Endothelial cell of umbilical vein (primary cell): ENCODE data around the gene ADAMTS17. TPM values are rescaled to one million over a fixed set of nuclear protein-coding genes. Genes with fewer than 3 reads are reported as not detected.

Source experiments
- BruUV-seq: library from RNA; stranded (reverse); fragments of 400-500 nt; replicated peaks from 2 replicates; lab custom pipeline; 2021; lab: Mats Ljungman, UMichigan
- CTCF ChIA-PET: fragments of 300-600, 350-600 bp; sonication (Branson Sonifier 250); formaldehyde crosslinking; loops from one replicate; lab custom pipeline; 2021; ENCODE audit warnings: antibody characterized with exemption, inconsistent platforms; lab: Charles Lee
- POLR2A ChIA-PET: fragments of 300-600, 350-600 bp; sonication (Branson Sonifier 250); formaldehyde crosslinking; loops from one replicate; lab custom pipeline; 2021; ENCODE audit warnings: antibody characterized with exemption, inconsistent platforms; lab: Charles Lee
- DNase-seq: peaks from one replicate; pipeline ENCODE4 v3.0.0-alpha.2; 2011; ENCODE audit warnings: low read depth, low spot score
- FAIRE-seq: peaks from 2 replicates; lab custom pipeline; 2011; peaks lifted over from hg19 to GRCh38; lab: Jason Lieb, UNC
- H2AFZ ChIP-seq: 2 replicates; pipeline ENCODE4 v1.6.0; 2012; ENCODE audit warnings: low read depth, low read length, control low read depth, inconsistent platforms
- H3K27ac ChIP-seq: 2 replicates; pipeline ENCODE4 v1.5.1; 2011; ENCODE audit warnings: low read depth, mild to moderate bottlenecking, control low read depth, low read length, moderate library complexity; ENCODE audit not compliant: insufficient read depth
- H3K27me3 ChIP-seq, 2 experiments: 2 replicates each; pipeline versions ENCODE4 v1.6.0 to v1.6.1; 2011; ENCODE audit warnings: low read length in 2 of 2, mixed read lengths in 1 of 2; ENCODE audit not compliant: control insufficient read depth in 2 of 2, insufficient read depth in 2 of 2
- H3K36me3 ChIP-seq, 2 experiments: 2 replicates in 1 of 2; 3 replicates in 1 of 2; pipeline ENCODE4 v1.5.1; 2011; ENCODE audit warnings: low read length in 2 of 2, mild to moderate bottlenecking in 1 of 2, moderate library complexity in 1 of 2; ENCODE audit not compliant: control insufficient read depth in 2 of 2, insufficient read depth in 2 of 2; ENCODE audit errors: extremely low read depth in 1 of 2
- H3K4me1 ChIP-seq: 3 replicates; pipeline ENCODE4 v1.5.1; 2011; ENCODE audit warnings: mild to moderate bottlenecking, low read length; ENCODE audit not compliant: control insufficient read depth, insufficient read depth; ENCODE audit errors: extremely low read depth
- H3K4me2 ChIP-seq: 2 replicates; pipeline ENCODE4 v1.6.1; 2011; ENCODE audit warnings: low read length, control low read depth, mixed read lengths; ENCODE audit not compliant: insufficient read depth
- H3K4me3 ChIP-seq, 3 experiments: fragments of 200-600 bp in 1 of 3; sonication (generic), shearing (Covaris generic) in 1 of 3; replicated peaks in 1 of 3; 2 replicates each; pipeline ENCODE4 v1.5.1; 2011 to 2016; ENCODE audit warnings: control low read depth in 3 of 3, low read length in 3 of 3, mild to moderate bottlenecking in 2 of 3, inconsistent platforms in 1 of 3, low read depth in 1 of 3, moderate library complexity in 1 of 3; ENCODE audit not compliant: insufficient read depth in 1 of 3
- H3K79me2 ChIP-seq: 2 replicates; pipeline ENCODE4 v1.6.0; 2012; ENCODE audit warnings: low read length, inconsistent platforms; ENCODE audit not compliant: control insufficient read depth, insufficient read depth
- H3K9ac ChIP-seq: replicated peaks from 2 replicates; pipeline ENCODE3; 2011; ENCODE audit warnings: low read length, control low read depth; ENCODE audit not compliant: insufficient read depth; ENCODE audit errors: extremely low read depth
- H3K9me1 ChIP-seq: replicated peaks from 3 replicates; pipeline ENCODE4 v1.6.0; 2011; ENCODE audit warnings: mild to moderate bottlenecking, low read length; ENCODE audit not compliant: control insufficient read depth, insufficient read depth; ENCODE audit errors: extremely low read depth
- H3K9me3 ChIP-seq: replicated peaks from 2 replicates; pipeline ENCODE4 v1.5.1; 2012; ENCODE audit warnings: low read length, inconsistent platforms; ENCODE audit not compliant: control insufficient read depth, insufficient read depth
- H4K20me1 ChIP-seq: replicated peaks from 2 replicates; pipeline ENCODE3; 2011; ENCODE audit warnings: mild to moderate bottlenecking, low read length; ENCODE audit not compliant: control insufficient read depth, insufficient read depth; ENCODE audit errors: extremely low read depth
- EZH2 ChIP-seq: IDR thresholded peaks from 2 replicates; pipeline ENCODE4 v1.6.1; 2012; ENCODE audit warnings: borderline replicate concordance, low read depth, mild to moderate bottlenecking, moderate library complexity, low read length, inconsistent platforms; ENCODE audit not compliant: severe bottlenecking
- FOS ChIP-seq: IDR thresholded peaks from 2 replicates; pipeline ENCODE4 v1.6.1; 2011; ENCODE audit warnings: mild to moderate bottlenecking, low read length, moderate library complexity, borderline replicate concordance; ENCODE audit not compliant: insufficient read depth
- GATA2 ChIP-seq: IDR thresholded peaks from 2 replicates; pipeline ENCODE4 v1.7.0; 2011; ENCODE audit warnings: low read depth, mild to moderate bottlenecking, moderate library complexity, mixed read lengths, low read length; ENCODE audit not compliant: insufficient read length, insufficient read depth
- JUN ChIP-seq: IDR thresholded peaks from 2 replicates; pipeline ENCODE4 v1.6.1; 2011; ENCODE audit warnings: borderline replicate concordance, low read depth; ENCODE audit not compliant: insufficient read length, insufficient read depth
- MYC ChIP-seq: IDR thresholded peaks from one replicate; pipeline ENCODE4 v1.6.1; 2011; ENCODE audit warnings: mild to moderate bottlenecking, low read depth, low read length
- POLR2A ChIP-seq: IDR thresholded peaks from 2 replicates; pipeline ENCODE4 v1.6.1; 2012; ENCODE audit warnings: low read depth, mild to moderate bottlenecking, control low read depth, low read length
- POLR2AphosphoS5 ChIP-seq: IDR thresholded peaks from 2 replicates; pipeline ENCODE4 v1.6.1; 2012; ENCODE audit warnings: low read depth, mild to moderate bottlenecking, control low read depth, low read length, moderate library complexity; ENCODE audit not compliant: insufficient read depth
- dilution Hi-C: fragments of 300-500 bp; cut with MboI; formaldehyde crosslinking; loops from one replicate; pipeline ENCODE4 v1.15.0; 2019; ENCODE audit warnings: low sequenced_read_pairs; ENCODE audit not compliant: extremely low pct_ligation_motif_present
- intact Hi-C: fragments of 100-400 bp; cut with micrococcal nuclease; formaldehyde crosslinking; loops from one replicate; pipeline ENCODE4 v1.10.0; 2022
- polyA plus RNA-seq, 4 experiments: library from polyadenylated mRNA; depleted of rRNA in 3 of 4; stranded (reverse) in 3 of 4; unstranded in 1 of 4; fragments of >200 nt; gene quantifications; 2 replicates each; pipeline versions ENCODE4 v1.2.1 to v1.2.3, GENCODE V29; 2011 to 2012; ENCODE audit warnings: missing spikeins in 1 of 4
- total RNA-seq: library from RNA; stranded (reverse); gene quantifications from 2 replicates; pipeline ENCODE4 v1.2.3, GENCODE V29; 2021
- TF ChIP-seq, protein P1 (sequence below), 2 donors: IDR thresholded peaks; 1 replicate in 1 of 2; 2 replicates in 1 of 2; pipeline ENCODE4 v1.5.1; 2011; ENCODE audit warnings: low read length in 2 of 2, mild to moderate bottlenecking in 2 of 2, moderate library complexity in 2 of 2, control low read depth in 1 of 2, inconsistent platforms in 1 of 2, low read depth in 1 of 2; ENCODE audit not compliant: insufficient read depth in 1 of 2; ENCODE audit errors: extremely low read depth in 1 of 2
- TF ChIP-seq, protein P2 (sequence below): IDR thresholded peaks from 2 replicates; pipeline ENCODE4 v1.6.1; 2011; ENCODE audit not compliant: insufficient read depth, insufficient read length

Gene ADAMTS17
- total and polyA plus RNA-seq, 2 donors (not counting 3 experiments of a cell fraction or from before 2014, with no cell fraction given): 0.12 TPM; not detected in 1

GRCh38 chr15:100186960-100187359, 154.8 kb downstream of the ADAMTS17 start:
- Histone ChIP-seq H2AFZ (no peak overlapping the region), H3K9me3 (no peaks in the 10 kb centered on the region), H3K4me1 (no peaks in the 10 kb centered on the region), H3K36me3 (no peaks in the 10 kb centered on the region), H3K4me3 (no peak overlapping the region), H3K27me3 (no peaks in the 10 kb centered on the region), H3K4me2 (no peak overlapping the region), H3K27ac (no peak overlapping the region), H3K9ac (no peak overlapping the region), H3K9me1 (no peaks in the 10 kb centered on the region), H3K79me2 (no peaks in the 10 kb centered on the region), H4K20me1 (no peaks in the 10 kb centered on the region)
- DNase-seq (no peak), FAIRE-seq (no peak)
- ChIA-PET POLR2A (no interaction called here), CTCF (no interaction called here)
- dilution Hi-C loops: no loop called here
- TF ChIP-seq EZH2: no peak
- TF ChIP-seq POLR2AphosphoS5: no peak
- TF ChIP-seq FOS: no peak
- no peak for TF ChIP-seq MYC
- TF ChIP-seq GATA2: no peak
- TF ChIP-seq POLR2A: no peak
- intact Hi-C loops: no loop called here
- no TSS peak for BruUV-seq

- no peak for DNase-seq
- Histone ChIP-seq H3K4me2 (no peak overlapping the region), H3K9me3 (no peaks in the 10 kb centered on the region), H3K79me2 (no peaks in the 10 kb centered on the region), H3K36me3 (no peaks in the 10 kb centered on the region), H4K20me1 (no peaks in the 10 kb centered on the region), H3K27ac (no peak overlapping the region), H3K4me3 (no peak overlapping the region), H2AFZ (no peak overlapping the region), H3K27me3 (no peaks in the 10 kb centered on the region), H3K9ac (no peak overlapping the region), H3K4me1 (no peaks in the 10 kb centered on the region), H3K9me1 (no peaks in the 10 kb centered on the region)
- TF ChIP-seq MYC: no peak
- TF ChIP-seq GATA2: no peak
- no peak for TF ChIP-seq POLR2A
- no peak for TF ChIP-seq FOS
- no peak for TF ChIP-seq JUN
- TF ChIP-seq EZH2: no peak
- TF ChIP-seq, protein P1, sequence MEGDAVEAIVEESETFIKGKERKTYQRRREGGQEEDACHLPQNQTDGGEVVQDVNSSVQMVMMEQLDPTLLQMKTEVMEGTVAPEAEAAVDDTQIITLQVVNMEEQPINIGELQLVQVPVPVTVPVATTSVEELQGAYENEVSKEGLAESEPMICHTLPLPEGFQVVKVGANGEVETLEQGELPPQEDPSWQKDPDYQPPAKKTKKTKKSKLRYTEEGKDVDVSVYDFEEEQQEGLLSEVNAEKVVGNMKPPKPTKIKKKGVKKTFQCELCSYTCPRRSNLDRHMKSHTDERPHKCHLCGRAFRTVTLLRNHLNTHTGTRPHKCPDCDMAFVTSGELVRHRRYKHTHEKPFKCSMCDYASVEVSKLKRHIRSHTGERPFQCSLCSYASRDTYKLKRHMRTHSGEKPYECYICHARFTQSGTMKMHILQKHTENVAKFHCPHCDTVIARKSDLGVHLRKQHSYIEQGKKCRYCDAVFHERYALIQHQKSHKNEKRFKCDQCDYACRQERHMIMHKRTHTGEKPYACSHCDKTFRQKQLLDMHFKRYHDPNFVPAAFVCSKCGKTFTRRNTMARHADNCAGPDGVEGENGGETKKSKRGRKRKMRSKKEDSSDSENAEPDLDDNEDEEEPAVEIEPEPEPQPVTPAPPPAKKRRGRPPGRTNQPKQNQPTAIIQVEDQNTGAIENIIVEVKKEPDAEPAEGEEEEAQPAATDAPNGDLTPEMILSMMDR (IDR thresholded peaks at IDR 0.05; ENCODE audit: extremely low read depth in 1 of 2, insufficient read depth in 1 of 2, low read depth in 1 of 2, low read length in 2 of 2): no peak
- TF ChIP-seq, protein P2, sequence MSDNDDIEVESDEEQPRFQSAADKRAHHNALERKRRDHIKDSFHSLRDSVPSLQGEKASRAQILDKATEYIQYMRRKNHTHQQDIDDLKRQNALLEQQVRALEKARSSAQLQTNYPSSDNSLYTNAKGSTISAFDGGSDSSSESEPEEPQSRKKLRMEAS: no peak
- TF ChIP-seq POLR2AphosphoS5: no peak
- no TSS peak for BruUV-seq
- POLR2A ChIA-PET: no interaction called here
- FAIRE-seq: no peak
- dilution Hi-C loops (no loop called here), intact Hi-C loops (no loop called here)
- CTCF ChIA-PET: no interaction called here
Observed at GRCh38 chr15:100186366-100186765, 155.4 kb downstream of the ADAMTS17 start.
